Kidney capillary endothelial cell (primary cell): ENCODE data around the gene MIDN.

Experiments used
- DNase-seq: peaks from one replicate; pipeline ENCODE4 v3.0.0-alpha.2; 2018; ENCODE audit warnings: low spot score

The MIDN gene

DNA sequence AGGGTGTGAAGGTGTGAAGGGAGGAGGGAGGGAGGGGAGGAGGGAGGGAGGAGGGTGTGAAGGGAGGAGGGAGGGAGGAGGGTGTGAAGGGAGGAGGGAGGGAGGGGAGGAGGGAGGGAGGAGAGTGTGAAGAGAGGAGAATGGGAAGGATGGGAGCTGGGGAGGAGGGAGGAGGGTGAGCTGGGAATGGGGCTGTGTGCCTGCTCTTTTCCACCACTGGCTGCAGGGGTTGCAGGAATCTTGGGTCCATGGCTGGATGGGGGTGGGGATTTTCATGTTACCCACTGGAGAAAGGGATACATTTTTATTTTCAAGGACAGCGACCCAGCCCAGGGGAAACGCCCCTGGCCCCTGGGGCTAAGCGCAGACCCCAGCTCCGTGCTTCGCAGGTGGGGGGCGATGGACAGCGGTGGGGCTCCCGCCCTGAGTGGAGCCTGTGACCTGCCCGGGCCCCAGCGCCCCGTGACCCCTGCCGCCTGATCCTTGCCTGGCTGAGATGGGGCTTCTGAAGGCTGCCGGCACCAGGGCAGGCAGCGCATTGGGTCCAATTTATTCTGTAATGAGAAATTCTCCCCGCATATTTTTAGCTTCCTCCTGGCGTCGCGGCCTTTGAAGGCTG, 34.3 kb downstream of the MIDN start:
- no peak for DNase-seq

DNA sequence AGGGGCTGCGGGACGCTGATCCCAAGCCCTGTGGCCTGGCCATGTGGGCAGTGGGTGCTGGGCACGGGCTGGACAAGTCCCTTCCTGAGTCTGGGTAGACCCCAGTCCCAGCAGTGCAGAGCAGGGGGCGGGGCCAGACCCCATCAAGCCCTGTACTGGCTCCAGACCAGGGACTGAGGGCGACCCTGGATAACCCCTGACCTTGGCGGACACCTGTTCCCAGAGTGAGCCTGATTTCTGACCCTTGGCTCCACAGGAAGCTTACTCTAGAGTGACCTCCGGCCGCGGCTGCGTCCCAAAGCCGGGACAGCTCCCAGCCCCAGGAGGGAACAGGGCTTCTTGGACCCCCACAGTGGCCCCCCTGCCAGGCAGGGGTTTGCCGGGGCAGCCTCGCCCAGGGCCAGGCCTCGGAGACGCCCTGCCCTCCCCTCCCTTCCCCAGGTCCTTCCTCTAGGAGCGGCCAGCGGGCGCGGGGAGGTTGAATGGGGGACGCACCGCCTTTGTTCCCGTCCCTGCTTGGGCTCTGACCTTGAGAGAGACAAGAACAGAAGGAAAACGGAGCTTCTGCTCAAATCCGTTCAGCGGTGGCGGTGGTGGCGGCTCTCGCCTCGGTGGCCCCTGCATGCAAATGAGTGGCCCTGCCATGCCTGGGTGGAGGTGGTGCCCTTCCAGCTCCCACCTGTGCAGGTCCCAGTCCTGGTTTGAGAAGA, 35.0 kb downstream of the MIDN start:
- no peak for DNase-seq

DNA sequence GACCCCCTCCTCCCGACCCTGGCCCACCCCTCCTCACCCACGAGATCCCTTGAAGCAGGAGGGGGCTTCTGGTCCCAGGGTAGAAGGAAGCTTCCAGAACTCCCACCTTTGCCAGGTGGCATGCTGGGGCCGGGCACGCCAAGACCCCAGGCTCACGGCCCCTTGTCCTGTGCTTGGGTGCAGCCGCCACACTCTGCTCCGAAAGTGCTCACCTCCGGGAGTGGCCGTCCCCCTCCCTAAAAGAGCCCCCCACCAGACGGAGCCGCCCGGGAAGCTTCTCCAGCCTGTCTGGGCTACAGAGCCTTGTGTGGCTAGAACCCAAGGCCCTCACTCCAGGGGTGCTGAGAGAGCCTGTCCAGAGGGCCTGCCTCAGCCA, 35.5 kb downstream of the MIDN start:
- DNase-seq: no peak

DNA sequence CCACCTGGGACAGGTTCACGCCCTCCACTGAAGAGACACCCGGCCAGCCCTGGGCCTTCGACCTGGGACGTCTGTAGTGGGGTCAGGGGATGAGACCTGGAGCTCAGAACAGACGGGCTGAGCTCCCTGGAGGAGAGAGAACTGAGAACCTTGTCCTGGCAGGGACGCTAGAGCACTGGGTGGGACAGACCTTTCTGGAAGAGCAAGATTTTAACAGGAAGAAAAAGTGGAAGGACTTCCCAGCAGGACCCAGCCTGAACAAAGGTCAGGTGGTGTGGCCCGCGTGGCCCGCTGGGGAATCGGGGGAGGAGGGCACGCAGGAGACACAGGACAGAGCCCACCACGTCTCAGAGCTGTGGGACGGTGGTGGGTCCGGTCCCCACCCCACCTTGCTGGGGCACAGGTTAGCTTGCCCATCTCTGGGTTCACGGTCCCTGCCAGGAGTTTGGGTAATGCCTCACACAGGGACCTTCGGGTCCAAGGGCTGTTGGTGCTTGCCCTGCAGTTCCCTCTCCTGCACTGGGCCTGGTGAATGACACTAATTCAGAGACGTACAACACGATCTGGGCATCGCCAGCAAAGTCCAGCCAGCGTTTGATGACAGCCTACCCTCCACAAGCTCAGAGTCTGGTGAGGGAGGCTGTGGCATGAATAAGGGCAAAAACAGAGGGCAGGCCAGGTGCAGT, 36.1 kb downstream of the MIDN start:
- DNase-seq: no peak

DNA sequence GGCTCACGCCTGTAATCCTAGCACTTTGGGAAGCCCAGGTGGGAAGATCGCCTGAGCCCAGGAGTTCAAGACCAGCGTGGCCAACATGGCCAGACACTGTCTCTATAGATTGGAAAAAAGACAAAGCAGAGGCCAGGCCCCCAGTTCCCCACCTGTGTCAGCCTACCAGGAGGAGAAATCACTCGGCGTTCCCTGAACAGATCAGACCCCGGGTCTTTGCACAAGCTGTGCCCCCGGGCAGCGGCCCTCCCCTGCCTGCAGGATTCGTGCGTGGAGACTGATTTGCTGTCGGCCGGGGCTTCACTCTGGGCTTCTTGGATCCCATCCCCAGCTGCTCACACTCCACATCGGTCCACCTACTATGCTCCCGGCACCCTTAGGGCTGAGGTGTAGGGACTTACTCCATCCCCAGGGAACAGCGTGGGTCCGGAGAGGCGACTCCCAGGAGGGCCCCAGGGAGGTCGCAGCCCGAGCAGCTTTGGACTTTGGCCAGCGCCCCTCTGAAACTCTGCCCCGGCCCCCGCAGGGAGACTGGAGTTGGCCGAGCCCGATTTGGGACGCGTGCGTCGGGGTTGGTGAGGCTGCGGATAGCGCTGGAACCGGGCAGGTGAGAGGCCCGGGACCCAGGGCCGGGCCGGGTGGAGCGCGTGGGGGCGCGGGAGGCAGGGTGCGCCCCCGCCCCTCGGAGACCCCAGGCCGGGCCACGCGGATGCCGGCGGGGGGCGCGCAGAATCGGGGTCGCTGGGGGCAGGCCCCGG, 36.8 kb downstream of the MIDN start:
- DNase-seq: no peak

DNA sequence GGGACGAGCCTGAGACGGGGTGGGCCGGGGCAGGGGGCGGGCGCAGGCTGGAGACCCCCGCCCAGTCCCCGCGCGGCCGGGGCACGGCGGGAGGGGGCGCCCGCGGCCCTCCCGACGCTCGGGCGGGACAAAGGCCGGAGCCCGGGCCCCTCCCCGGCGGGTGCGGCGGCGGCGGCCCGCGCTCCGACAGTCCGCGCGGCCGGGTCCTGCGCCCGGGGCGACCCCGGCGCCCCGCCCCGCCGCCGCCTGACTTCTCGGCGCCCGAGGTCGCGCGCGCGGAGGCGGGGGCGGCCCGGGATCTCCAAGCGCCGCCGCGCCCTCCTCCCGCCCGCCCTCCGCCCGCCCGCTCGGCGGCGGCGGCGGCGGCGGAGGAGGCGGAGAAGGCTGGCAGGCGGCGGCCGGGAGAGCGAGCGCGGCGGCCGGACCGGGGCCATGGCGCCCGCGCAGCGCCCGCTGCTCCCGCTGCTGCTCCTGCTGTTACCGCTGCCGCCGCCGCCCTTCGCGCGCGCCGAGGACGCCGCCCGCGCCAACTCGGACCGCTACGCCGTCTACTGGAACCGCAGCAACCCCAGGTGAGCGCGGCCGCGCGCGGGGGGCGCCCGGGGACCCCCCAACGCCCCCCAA, 37.5 kb downstream of the MIDN start, which contains the start of gene EFNA2:
TSS of gene EFNA2 (plus strand) at position 137 of the 624 bp plus-strand sequence. CDS start at position 433, 296 bp downstream.
- no peak for DNase-seq

DNA sequence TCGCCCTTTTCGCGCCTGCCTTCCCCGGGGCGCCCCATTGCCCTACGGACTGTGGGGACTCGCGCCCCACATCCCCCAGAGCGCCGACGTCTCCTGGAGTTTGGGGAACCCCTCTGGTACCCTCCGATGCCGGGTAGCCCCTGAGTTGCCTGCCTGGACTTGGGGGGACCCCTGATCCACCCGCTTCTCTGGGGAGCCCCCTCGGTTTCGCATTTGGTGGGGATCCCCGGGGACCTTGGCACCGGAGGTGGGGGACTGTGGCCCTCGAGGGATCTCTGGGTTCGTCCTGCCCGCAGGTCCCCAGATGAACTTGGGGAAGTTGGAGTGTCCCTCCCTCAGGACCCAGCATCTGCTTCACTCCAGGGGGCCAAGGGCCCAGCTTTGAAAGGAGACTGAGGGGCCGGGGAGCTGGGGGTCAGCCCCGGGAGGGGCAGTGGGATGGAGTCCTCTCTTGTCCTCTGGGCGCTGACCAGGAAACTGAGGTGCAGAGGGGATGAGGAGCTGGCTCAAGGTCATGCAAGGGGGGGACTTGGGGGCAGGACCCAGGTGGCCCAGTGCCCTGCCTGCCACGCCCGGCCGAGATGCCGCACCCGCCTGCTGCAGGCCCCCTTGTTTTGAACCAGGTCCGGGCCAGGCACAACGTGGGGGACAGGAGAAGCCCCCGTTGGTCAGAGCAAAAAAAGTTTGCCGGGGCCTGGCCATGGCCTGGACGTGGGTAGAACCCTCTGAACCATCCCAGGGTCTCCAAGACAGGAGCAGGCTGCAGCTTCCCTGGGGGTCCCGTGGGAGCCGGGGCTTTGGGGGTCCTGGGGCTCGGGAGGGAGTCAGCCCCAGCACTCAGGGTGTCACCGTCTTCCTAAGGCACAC, 38.3 kb downstream of the MIDN start:
- no peak for DNase-seq

DNA sequence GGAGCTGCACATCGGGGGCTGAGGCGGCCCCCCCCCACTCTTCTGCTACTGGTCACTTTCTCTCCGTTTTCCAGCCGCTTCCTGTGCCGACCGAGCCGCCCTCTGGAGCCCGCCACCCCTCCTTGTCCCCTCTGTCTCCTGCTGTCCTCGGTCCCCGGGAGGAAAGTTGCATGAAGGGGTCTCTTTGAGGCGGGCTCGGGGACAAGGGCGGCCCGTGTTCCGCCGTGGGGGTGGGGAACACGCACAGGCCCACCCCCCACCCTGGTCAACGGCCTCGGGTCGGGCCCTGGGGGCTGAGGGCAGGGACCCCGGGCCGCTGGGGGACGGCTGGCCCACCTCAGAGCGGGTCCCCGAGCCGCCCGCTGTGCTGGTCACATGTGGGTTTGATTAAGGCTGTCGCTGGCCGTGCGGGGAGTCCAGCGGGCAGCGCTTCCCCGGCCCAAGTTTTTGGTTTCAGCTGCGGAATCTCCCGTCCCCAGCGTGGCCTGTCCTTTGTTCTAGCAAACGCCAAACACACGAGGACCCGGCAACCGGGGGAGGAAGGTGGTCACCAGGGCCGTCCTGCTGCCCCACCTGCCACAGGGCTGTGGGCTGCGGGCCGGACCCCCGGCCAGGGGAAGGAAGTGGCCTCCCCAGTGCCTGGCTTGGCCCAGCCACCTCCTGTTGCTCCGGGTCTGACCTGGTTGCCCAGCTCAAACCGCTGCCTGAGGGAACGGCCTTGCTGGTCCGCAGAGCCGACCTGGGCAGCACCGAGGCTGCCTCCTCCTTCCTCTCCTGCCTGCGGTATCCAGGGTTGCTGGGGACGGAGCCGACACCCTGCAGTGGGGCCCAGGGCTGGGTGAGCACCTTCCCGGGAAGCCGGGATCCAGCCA, 39.2 kb downstream of the MIDN start:
- DNase-seq: no peak

DNA sequence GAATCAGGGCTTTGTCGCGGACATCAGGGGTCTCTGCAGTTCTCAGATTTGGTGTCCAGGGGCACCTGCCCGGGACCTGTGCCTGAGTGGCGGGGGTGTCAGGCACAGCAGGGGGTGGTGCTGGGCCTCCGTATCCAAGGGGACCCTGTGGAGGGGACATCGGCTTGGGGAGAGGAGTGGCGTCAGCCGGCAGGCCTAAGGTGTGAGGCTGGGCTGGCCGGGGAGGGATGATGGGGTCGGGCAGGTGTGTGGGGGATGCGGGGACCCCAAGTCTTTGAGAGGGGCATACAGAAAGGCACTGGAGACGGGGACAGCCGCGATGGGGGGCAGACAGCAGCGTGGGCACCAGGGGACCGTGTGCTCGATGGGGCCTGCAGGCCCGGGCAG, 39.8 kb downstream of the MIDN start:
- no peak for DNase-seq

DNA sequence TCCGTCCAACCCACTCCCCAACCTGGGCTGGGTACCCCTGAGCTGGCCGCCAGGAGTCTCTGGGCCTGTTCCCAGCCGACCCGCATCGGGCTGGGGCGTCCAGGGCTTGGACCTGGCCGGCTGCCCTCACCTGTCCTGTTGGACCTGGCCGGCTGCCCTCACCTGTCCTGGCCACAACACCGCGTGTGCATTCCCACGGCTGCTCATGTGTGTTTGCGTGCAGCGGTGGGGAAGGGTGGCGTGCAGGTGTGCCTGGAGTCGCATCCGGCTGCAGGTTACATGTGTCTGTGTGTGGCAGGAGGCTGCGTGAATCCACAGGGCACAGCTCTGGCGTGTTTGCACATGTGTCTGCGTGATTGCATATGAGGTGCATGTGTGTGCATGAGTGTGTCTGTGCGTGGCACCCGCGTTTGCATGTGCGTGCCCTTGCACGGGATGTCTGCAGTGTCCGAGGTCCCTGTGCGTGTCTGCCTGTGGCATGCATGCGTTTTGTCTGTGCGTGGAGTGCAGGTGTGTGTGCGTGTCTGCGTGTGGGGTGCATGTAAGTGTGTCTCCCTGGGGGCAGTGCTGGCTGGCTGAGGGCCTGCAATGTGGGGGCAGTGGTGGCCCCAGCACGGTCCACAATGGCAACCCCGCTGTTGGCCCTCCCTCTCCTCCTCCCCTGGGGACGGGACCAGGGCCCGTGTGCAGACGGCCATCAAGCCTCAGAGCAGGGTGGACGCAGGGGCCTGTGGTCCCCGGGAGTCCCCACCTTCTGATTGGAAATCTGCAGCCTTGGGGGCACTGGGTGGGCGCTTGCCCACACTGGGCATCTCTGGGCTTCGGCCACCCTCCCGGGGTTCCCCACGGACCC, 40.7 kb downstream of the MIDN start:
- DNase-seq: no peak

DNA sequence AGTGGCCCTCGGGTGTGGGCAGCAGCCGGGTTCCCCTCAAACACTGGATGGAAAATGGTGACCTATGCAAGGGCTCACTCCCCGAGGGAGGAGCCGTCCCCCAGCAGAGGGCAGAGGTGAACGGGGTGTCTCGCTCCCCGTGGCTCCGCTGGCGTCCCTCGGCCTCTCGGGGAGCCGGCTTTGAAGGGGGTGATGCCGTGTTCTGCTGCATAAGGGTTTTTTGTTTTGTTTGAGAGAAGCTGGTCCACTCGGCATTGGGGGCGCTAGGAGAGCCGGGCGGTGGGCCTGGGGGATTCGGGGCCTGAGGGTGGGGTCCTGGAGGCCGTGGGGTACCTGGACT, 41.3 kb downstream of the MIDN start:
- no peak for DNase-seq

DNA sequence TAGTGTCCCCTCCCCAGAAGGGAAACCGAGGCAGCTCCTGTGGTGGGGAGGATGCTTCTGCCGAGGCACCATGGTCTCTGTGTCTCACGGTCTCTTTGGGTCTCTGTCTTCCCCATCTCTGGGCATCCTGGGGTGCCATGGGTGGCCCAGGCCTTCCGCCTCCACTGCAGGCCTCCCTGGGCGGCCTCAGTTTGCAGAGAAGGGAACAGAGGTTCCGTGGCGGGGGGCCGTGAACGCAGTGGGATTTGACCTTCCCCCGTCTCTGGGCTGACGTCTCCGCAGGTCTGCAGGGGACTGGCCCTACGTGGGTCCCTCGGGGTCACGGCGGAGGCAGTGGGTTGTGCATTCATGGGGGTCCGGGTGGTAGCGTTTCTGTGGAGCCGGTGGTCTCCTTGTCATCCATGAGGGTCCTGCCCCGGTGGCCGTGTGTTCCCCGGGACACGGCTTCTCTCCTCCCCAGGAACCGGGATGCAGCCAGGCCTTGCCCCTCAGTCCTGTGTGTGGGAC, 41.9 kb downstream of the MIDN start:
- DNase-seq: no peak

DNA sequence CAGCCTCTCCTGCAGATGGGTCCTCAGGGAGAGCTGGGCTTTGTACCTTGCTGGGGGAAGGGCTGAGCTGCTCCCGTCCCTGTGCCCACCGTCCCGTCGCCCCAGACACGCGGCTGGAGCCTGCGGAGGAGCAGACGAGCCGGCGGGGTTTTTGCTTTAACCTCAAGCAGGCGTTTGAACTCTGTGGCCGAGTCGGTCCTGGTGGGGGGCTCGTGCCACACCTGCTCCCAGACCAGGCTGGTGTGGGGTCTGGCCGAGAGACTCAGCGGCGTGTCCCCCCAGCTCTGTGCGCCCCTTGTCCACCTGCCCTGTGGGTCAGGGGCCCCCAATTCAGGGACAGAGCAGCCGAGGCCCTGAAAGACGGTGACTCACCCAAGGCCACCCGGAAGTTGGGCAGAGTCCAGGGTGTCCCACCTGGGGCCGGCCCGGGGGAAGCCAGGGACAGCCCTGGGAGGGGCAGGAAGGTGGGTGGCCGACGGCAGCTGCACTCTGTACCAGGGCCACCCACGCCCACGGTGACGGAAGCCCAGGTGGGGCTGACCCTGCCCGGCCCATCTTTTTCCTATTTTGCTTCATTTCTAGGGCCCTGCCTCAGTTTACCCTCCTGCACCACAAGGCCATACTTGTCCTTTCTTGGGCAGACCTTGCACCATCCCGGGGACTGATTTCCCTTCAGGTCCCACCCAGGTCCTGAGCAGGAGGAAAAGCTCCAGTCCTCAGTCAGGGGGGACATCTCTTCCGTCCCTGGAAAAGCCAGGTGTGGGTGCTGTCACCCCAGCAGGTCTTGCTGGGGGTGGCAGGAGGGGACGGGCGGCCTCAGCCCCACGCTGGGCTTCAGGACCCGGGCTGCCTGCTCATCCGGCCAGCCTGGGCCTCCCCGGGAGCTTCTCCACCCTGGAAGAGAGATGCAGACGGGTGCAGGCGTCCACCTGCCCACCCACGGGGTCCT, 42.6 kb downstream of the MIDN start:
- DNase-seq: no peak

DNA sequence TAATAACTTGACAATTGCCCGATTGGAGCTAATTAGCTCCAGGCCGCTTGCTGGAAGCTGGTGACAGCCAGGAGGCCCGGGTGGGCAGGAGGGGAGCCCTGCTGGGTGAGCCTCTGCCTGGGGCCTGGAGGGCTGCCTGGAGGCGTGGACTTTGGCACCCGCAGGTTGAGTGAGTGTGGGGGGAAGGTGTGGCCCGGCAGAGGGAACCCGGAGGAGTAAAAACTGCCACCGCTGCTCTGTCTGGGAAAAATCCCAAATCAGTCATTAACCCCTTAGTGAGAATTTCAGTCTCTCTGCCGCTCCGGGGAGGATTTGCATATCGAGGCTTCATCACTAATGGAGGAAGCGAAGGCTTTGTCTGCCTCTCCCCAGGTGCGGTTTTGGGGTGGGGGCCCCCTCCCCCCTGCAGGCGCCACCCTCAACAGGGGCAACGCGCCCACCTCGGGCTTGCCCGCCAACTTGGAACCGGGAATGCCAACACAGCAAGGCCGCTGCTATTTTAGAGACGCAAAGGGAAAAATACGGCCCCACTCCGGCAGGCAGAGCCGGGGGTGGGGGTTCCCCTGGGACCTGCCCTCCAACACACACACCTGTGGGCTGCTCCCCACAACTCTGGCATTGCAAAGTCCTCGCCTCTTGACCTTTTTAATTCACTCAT, 43.5 kb downstream of the MIDN start:
- DNase-seq: no peak

DNA sequence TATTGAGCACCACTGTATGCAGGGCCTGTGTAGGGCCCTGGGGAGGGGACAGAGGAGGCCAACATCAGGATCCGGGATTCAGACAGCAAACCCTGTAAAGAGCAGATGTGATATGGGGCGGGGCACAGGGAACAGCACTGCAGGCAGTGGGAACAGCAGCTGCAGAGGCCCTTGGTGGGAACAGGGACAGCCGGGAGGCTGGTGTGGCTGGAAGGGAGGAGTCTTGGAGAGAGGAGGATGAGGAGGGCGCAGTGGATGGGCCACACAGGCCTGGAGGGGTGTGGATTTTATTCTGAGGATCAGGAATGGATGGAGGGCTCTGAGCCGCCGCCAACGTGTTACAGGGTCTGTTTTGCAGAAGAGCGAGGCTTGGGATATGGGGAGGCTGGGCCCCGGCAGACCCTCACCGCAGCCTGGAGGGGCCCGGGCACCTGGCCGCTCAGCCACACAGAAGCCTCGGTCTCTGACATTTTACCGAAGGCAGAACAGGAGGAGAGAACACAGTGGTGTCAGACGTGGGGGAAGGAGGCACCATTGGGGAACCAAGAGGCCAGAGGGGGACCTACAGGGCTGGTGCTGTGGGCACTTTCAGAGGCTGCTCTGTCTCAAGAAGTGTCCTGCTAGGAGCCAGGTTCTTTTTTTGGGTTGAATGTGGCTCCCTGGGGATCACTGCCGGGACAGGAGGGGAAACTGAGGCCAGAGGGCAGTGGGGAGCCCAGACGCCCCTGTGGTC, 44.2 kb downstream of the MIDN start:
- DNase-seq: no peak

DNA sequence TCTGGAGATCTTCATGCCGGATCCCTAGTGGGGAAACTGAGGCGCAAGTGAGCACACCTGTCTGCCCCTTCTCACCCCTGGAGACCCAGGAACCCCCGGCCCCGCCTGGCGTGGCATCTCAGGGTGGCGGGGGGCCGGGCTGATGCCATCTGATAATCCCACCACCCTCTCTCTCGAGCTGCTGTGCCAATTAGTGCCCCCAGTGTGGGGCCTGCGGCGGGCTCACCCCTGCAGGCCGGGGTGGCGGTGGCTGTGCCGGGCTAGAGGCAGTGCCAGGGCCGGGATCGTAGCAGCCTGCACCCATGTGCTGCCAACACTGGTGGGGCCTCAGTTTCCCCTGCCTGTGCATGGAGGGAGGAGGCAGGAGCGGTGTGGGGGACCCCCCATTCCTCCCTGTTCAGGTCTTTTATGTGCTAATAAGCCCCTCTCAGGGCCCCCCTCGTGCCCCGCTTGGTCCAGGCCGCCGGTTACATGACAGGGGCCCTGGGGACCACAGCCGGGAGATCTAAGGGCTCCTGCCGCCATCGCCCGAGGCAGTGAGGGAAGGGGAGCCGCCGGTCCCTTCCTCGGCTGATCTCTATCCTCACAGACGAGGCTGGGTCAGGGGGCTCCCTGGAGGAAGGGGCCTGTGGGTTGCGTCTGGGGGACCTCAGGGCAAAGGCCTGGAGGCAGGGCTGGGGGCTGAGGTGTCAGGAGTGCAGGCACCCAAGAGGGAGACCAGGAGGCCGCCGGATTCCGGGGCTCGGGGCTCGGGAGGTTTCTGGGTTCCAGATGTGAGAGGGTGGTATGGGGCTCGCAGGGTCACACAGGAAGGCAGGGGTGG, 45.6 kb downstream of the MIDN start:
- no peak for DNase-seq
